Medulla oblongata (tissue), 1 donor: Measurements from ENCODE around the gene NCKAP5.

Experiments
- DNase-seq: peaks from one replicate; pipeline ENCODE4 v3.0.0-alpha.2; 2015; ENCODE audit errors: extremely low spot score

NCKAP5 gene

GRCh38 chr2:133574186-133574585 is 5.9 kb upstream of the NCKAP5 start:
- no peak for DNase-seq

- no peak for DNase-seq
Observed at GRCh38 chr2:133573491-133574162, 5.4 kb upstream of the NCKAP5 start.

- DNase-seq: no peak
Observed at GRCh38 chr2:133571249-133571648, 3.0 kb upstream of the NCKAP5 start.

GRCh38 chr2:133570542-133570941 is 2.3 kb upstream of the NCKAP5 start:
- DNase-seq: no peak

- DNase-seq: no peak
Observed at GRCh38 chr2:133569286-133569830, 1.1 kb upstream of the NCKAP5 start.

GRCh38 chr2:133568598-133568997 is 335 bp upstream of the NCKAP5 start:
- no peak for DNase-seq

GRCh38 chr2:133562558-133562957 is 5.7 kb downstream of the NCKAP5 start:
- no peak for DNase-seq

- peak; percentile 84 for DNase-seq
Observed at GRCh38 chr2:133561045-133561852, 7.0 kb downstream of the NCKAP5 start.

GRCh38 chr2:133557614-133558013 is 10.6 kb downstream of the NCKAP5 start:
- DNase-seq: no peak

- DNase-seq: no peak
Observed at GRCh38 chr2:133553838-133554408, 14.3 kb downstream of the NCKAP5 start.

- DNase-seq: no peak
Observed at GRCh38 chr2:133553251-133553650, 15.0 kb downstream of the NCKAP5 start.

GRCh38 chr2:133552821-133553220 is 15.4 kb downstream of the NCKAP5 start:
- DNase-seq: no peak

GRCh38 chr2:133541797-133542196 is 26.5 kb downstream of the NCKAP5 start:
- no peak for DNase-seq

- DNase-seq: no peak
Observed at GRCh38 chr2:133541376-133541775, 26.9 kb downstream of the NCKAP5 start.

- no peak for DNase-seq
Observed at GRCh38 chr2:133532919-133533318, 35.3 kb downstream of the NCKAP5 start.

- no peak for DNase-seq
Observed at GRCh38 chr2:133531382-133531781, 36.9 kb downstream of the NCKAP5 start.

GRCh38 chr2:133530645-133531044 is 37.6 kb downstream of the NCKAP5 start:
- DNase-seq: no peak

- DNase-seq: no peak
Observed at GRCh38 chr2:133526530-133527300, 41.5 kb downstream of the NCKAP5 start.

GRCh38 chr2:133525613-133526529 is 42.4 kb downstream of the NCKAP5 start:
- DNase-seq: no peak

GRCh38 chr2:133525090-133525489 is 43.2 kb downstream of the NCKAP5 start:
- no peak for DNase-seq

GRCh38 chr2:133523406-133523805 is 44.9 kb downstream of the NCKAP5 start:
- DNase-seq: no peak
